ENCODE results near the gene SYMPK.

- TF ChIP-seq ZNF274 (IDR thresholded peaks at IDR 0.05; ENCODE audit: low read depth, low read length) (no peak), YY1 (IDR thresholded peaks at IDR 0.05; ENCODE audit: insufficient read depth, insufficient read length) (no peak), SUZ12 (IDR thresholded peaks at IDR 0.05; ENCODE audit: extremely low read depth, insufficient read depth, insufficient read length) (no peak)
Observed at GRCh38 chr19:45782820-45783785, 79.8 kb downstream of the SYMPK start.

All from NT2/D1 (cell line).